Testis (tissue), 2 donors: Measurements from ENCODE around the gene KCNJ18.
"Not testable (repeated sequence)": the region's sequence is repeated elsewhere in the genome, so short reads cannot be mapped to it uniquely, and the experiment has no call there.

ENCODE experiments used
- POLR2A ChIP-seq: fragments of 450-650 bp; IDR thresholded peaks from one replicate; pipeline ENCODE4 v1.6.1; 2017; ENCODE audit warnings: antibody characterized with exemption, mild to moderate bottlenecking, moderate library complexity
- TF ChIP-seq, protein P1 (sequence below), 3 experiments: fragments of 450-650 bp in 2 of 3; fragments of 200-600 bp in 1 of 3; sonication (generic) in 1 of 3; IDR thresholded peaks; one replicate each; pipeline ENCODE4 v1.5.1; 2016 to 2019; ENCODE audit warnings: antibody characterized with exemption in 3 of 3, mild to moderate bottlenecking in 2 of 3, moderate library complexity in 1 of 3

- TF ChIP-seq, protein P1, sequence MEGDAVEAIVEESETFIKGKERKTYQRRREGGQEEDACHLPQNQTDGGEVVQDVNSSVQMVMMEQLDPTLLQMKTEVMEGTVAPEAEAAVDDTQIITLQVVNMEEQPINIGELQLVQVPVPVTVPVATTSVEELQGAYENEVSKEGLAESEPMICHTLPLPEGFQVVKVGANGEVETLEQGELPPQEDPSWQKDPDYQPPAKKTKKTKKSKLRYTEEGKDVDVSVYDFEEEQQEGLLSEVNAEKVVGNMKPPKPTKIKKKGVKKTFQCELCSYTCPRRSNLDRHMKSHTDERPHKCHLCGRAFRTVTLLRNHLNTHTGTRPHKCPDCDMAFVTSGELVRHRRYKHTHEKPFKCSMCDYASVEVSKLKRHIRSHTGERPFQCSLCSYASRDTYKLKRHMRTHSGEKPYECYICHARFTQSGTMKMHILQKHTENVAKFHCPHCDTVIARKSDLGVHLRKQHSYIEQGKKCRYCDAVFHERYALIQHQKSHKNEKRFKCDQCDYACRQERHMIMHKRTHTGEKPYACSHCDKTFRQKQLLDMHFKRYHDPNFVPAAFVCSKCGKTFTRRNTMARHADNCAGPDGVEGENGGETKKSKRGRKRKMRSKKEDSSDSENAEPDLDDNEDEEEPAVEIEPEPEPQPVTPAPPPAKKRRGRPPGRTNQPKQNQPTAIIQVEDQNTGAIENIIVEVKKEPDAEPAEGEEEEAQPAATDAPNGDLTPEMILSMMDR (IDR thresholded peaks at IDR 0.05): not testable (repeated sequence)
- not testable (repeated sequence) for TF ChIP-seq POLR2A
Measured at GRCh38 chr17:21699573-21700236, 7.4 kb downstream of the KCNJ18 start.
